IMR-90 (cell line): ENCODE data around the gene REXO5. TPM values are rescaled to one million over a fixed set of nuclear protein-coding genes. Genes with fewer than 3 reads are reported as not detected.

Experiments
- ATAC-seq: fragments of 200-7000 bp; cut with Tn5 transposase; 2 replicates; pipeline ENCODE4 v1.9.1; 2020; ENCODE audit warnings: low read depth, mild to moderate bottlenecking, moderate library complexity
- BruUV-seq: library from RNA; stranded (reverse); fragments of 400-500 nt; replicated peaks from 2 replicates; lab custom pipeline; 2021; lab: Mats Ljungman, UMichigan
- CTCF ChIA-PET: fragments of 300-600 bp; formaldehyde crosslinking; extraction: SDS; loops from one replicate; lab custom pipeline; 2021; ENCODE audit warnings: antibody characterized with exemption; lab: Yijun Ruan, JAX
- POLR2A ChIA-PET: fragments of 300-600 bp; sonication (Branson Sonifier 250); formaldehyde crosslinking; loops from one replicate; lab custom pipeline; 2022; ENCODE audit warnings: antibody characterized with exemption; ENCODE audit not compliant: unreplicated experiment; lab: Charles Lee
- DNase-seq: peaks from one replicate; pipeline ENCODE4 v3.0.0; 2013
- H2AFZ ChIP-seq: replicated peaks from 2 replicates; pipeline ENCODE3; 2013; ENCODE audit warnings: low read length, mild to moderate bottlenecking; ENCODE audit not compliant: poor library complexity
- H2AK5ac ChIP-seq: 2 replicates; pipeline ENCODE4 v1.6.1; 2013; ENCODE audit warnings: low read depth, low read length, inconsistent platforms
- H2AK9ac ChIP-seq: replicated peaks from 2 replicates; pipeline ENCODE3; 2013; ENCODE audit warnings: mild to moderate bottlenecking, low read depth, low read length, moderate library complexity; ENCODE audit not compliant: poor library complexity
- H2BK120ac ChIP-seq: 2 replicates; pipeline ENCODE4 v1.6.1; 2013; ENCODE audit warnings: low read depth, low read length, inconsistent platforms
- H2BK15ac ChIP-seq: 3 replicates; pipeline ENCODE4 v1.6.1; 2013; ENCODE audit warnings: low read depth, low read length, inconsistent platforms
- H2BK20ac ChIP-seq: 2 replicates; pipeline ENCODE4 v1.6.1; 2013; ENCODE audit warnings: low read depth, mild to moderate bottlenecking, inconsistent platforms, low read length, moderate library complexity
- H2BK5ac ChIP-seq: 2 replicates; pipeline ENCODE4 v1.6.1; 2013; ENCODE audit warnings: mild to moderate bottlenecking, low read depth, low read length, inconsistent platforms; ENCODE audit not compliant: poor library complexity, severe bottlenecking
- H3K14ac ChIP-seq: replicated peaks from 2 replicates; pipeline ENCODE4 v1.6.1; 2013; ENCODE audit warnings: low read depth, low read length, inconsistent platforms
- H3K18ac ChIP-seq: 2 replicates; pipeline ENCODE4 v1.6.1; 2013; ENCODE audit warnings: low read depth, low read length, control low read depth
- H3K23ac ChIP-seq: 2 replicates; pipeline ENCODE4 v1.6.1; 2013; ENCODE audit warnings: low read depth, low read length, inconsistent platforms
- H3K27ac ChIP-seq: 2 replicates; pipeline ENCODE4 v1.5.1; 2013; ENCODE audit warnings: mild to moderate bottlenecking, control low read depth, low read length; ENCODE audit not compliant: insufficient read depth
- H3K27me3 ChIP-seq: 2 replicates; pipeline ENCODE4 v1.6.1; 2013; ENCODE audit warnings: low read length; ENCODE audit not compliant: control insufficient read depth, insufficient read depth
- H3K36me3 ChIP-seq: 2 replicates; pipeline ENCODE4 v1.6.1; 2013; ENCODE audit warnings: low read length, mixed read lengths; ENCODE audit not compliant: control insufficient read depth, insufficient read depth
- H3K4ac ChIP-seq: 2 replicates; pipeline ENCODE4 v1.6.1; 2013; ENCODE audit warnings: low read depth, low read length, inconsistent platforms
- H3K4me1 ChIP-seq: 2 replicates; pipeline ENCODE4 v1.6.1; 2013; ENCODE audit warnings: low read length, mixed read lengths; ENCODE audit not compliant: control insufficient read depth, insufficient read depth
- H3K4me2 ChIP-seq: 2 replicates; pipeline ENCODE4 v1.6.1; 2013; ENCODE audit warnings: low read depth, mild to moderate bottlenecking, control low read depth, low read length, moderate library complexity
- H3K4me3 ChIP-seq: 2 replicates; pipeline ENCODE4 v1.5.1; 2013; ENCODE audit warnings: low read depth, mild to moderate bottlenecking, control low read depth, low read length, moderate library complexity; ENCODE audit not compliant: insufficient read depth
- H3K56ac ChIP-seq: 2 replicates; pipeline ENCODE4 v1.6.1; 2013; ENCODE audit warnings: low read length, inconsistent platforms; ENCODE audit not compliant: insufficient read depth; ENCODE audit errors: extremely low read depth
- H3K79me1 ChIP-seq, 2 experiments: 2 replicates each; pipeline ENCODE4 v1.6.1; 2013; ENCODE audit warnings: low read length in 2 of 2, inconsistent platforms in 1 of 2, low read depth in 1 of 2
- H3K9ac ChIP-seq: 2 replicates; pipeline ENCODE4 v1.6.1; 2013; ENCODE audit warnings: low read depth, low read length, control low read depth
- H3K9me1 ChIP-seq: 2 replicates; pipeline ENCODE4 v1.6.1; 2013; ENCODE audit warnings: low read length, inconsistent platforms; ENCODE audit not compliant: insufficient read depth
- H3K9me3 ChIP-seq: 2 replicates; pipeline ENCODE4 v1.6.1; 2013; ENCODE audit warnings: low read length; ENCODE audit not compliant: control insufficient read depth, insufficient read depth
- H4K20me1 ChIP-seq: 2 replicates; pipeline ENCODE4 v1.6.1; 2013; ENCODE audit warnings: low read length, inconsistent platforms; ENCODE audit not compliant: insufficient read depth
- H4K5ac ChIP-seq: 2 replicates; pipeline ENCODE4 v1.6.1; 2013; ENCODE audit warnings: mild to moderate bottlenecking, low read depth, low read length, control low read depth
- H4K8ac ChIP-seq, 2 experiments: 2 replicates each; pipeline ENCODE4 v1.6.1; 2013; ENCODE audit warnings: low read depth in 2 of 2, low read length in 2 of 2, control low read depth in 1 of 2, inconsistent platforms in 1 of 2
- H4K91ac ChIP-seq: 2 replicates; pipeline ENCODE4 v1.6.1; 2013; ENCODE audit warnings: low read depth, low read length, inconsistent platforms; ENCODE audit not compliant: insufficient read depth
- MAFK ChIP-seq: IDR thresholded peaks from 2 replicates; pipeline ENCODE4 v1.6.1; 2012; ENCODE audit warnings: low read depth, low read length, improper control_type of control experiment
- MXI1 ChIP-seq: IDR thresholded peaks from 2 replicates; pipeline ENCODE4 v1.6.1; 2012; ENCODE audit warnings: low read depth, mild to moderate bottlenecking, low read length, moderate library complexity, borderline replicate concordance
- POLR2A ChIP-seq: IDR thresholded peaks from 2 replicates; pipeline ENCODE4 v1.6.1; 2012; ENCODE audit warnings: mild to moderate bottlenecking, low read depth, low read length
- WGBS, 2 experiments: methylation state at CpG; one replicate each; pipeline versions ENCODE4 v1.1.5 to v1.1.7; 2013; ENCODE audit warnings: missing lambda C conversion rate in 2 of 2; ENCODE audit not compliant: insufficient read length in 1 of 2; ENCODE audit errors: extremely low coverage in 2 of 2; 5-methylcytosine and 5-hydroxymethylcytosine counted together
- dilution Hi-C: fragments of 300-500 bp; cut with HindIII; formaldehyde crosslinking; loops from one replicate; pipeline ENCODE4 v1.14.3; 2018; ENCODE audit warnings: low sequenced_read_pairs; ENCODE audit not compliant: unreplicated experiment
- in situ Hi-C: fragments of 300-500 bp; cut with MboI; formaldehyde crosslinking; loops from 3 replicates; pipeline ENCODE4 v1.14.3; 2019; ENCODE audit warnings: low sequenced_read_pairs, inconsistent platforms, mixed read lengths
- intact Hi-C: fragments of 100-400 bp; cut with micrococcal nuclease; formaldehyde crosslinking; loops from 2 replicates; pipeline ENCODE4 v1.10.0; 2022
- microRNA-seq, 2 experiments: library from miRNA; stranded (forward) in 1 of 2; unstranded in 1 of 2; fragments of 10-50 nt in 1 of 2; fragments of <30 nt in 1 of 2; gene quantifications in 1 of 2; microRNA quantifications in 1 of 2; one replicate each; pipeline versions ENCODE3 to v1.1.0; 2013 to 2020; ENCODE audit not compliant: insufficient read depth in 1 of 2, insufficient read length in 1 of 2, unreplicated experiment in 1 of 2
- polyA plus RNA-seq, 3 experiments: library from polyadenylated mRNA; depleted of rRNA; stranded (reverse); fragments of >200 nt; gene quantifications; 2 replicates each; pipeline ENCODE4 v1.2.3, GENCODE V29; 2012; ENCODE audit warnings: low replicate concordance in 1 of 3
- small RNA-seq, 5 experiments: library from RNA; depleted of rRNA; stranded (forward); fragments of <200 nt; gene quantifications; one replicate each; pipeline ENCODE3, GENCODE V24; 2012
- total RNA-seq: library from RNA; depleted of rRNA; stranded (reverse); fragments of >200 nt; gene quantifications from 2 replicates; pipeline ENCODE4 v1.2.3, GENCODE V29; 2012; rRNA removed

Gene REXO5
- total and polyA plus RNA-seq, 2 of the 4 experiments (the other 2 are of a cell fraction), result 3.7 to 7.0 TPM

DNA sequence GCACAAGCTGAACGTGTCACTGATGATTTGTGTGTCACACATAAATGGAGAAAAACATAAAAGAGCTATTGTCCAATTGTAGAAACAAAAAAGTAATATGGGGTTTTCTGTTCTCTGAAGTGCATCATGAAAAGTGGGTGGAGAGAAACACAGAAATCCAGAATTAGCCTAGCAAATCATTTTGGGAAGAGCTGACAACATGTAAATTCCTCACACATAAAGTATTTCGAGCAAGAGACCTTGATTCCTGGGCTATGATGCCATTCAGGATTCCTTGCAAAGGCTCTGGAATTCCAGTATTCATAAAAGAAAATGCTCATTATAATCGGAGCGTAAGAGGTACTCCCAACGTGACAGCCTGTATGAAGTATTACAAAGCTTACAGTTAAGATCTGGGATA is 92.7 kb downstream of the REXO5 start:
- ATAC-seq (peak; percentile 1; the same call in 1 of the 2 replicates), DNase-seq (peak; percentile 86)
- Histone ChIP-seq H3K27me3 (no peaks in the 10 kb centered on the region), H2BK5ac (peak overlapping the region; percentile 95), H3K36me3 (peaks cover 5% of the 10 kb centered on the region), H3K79me1 (peaks cover 41 to 85% of the 10 kb centered on the region in 2 experiments), H3K56ac (peak overlapping the region; percentile 82), H3K27ac (peak overlapping the region; percentile 100; the same call in 1 of the 2 replicates), H2BK15ac (peak overlapping the region; percentile 16; the same call in 2 of the 3 replicates), H3K9me3 (no peaks in the 10 kb centered on the region), H3K9ac (peak overlapping the region; percentile 99), H3K23ac (peak overlapping the region; percentile 64; the same call in 1 of the 2 replicates), H4K8ac (peak overlapping the region in 1 of 2 experiments; percentile 83; a peak in 2 of 4 replicates), H3K4me2 (peak overlapping the region; percentile 100), H3K4me1 (peaks cover 10% of the 10 kb centered on the region), H2BK20ac (no peak overlapping the region), H3K4me3 (peak overlapping the region; percentile 100), H3K4ac (peak overlapping the region; percentile 76; the same call in 1 of the 2 replicates), H4K5ac (peak overlapping the region; percentile 92; the same call in 1 of the 2 replicates), H2BK120ac (peak overlapping the region; percentile 36; the same call in 1 of the 2 replicates), H3K9me1 (peaks cover 12% of the 10 kb centered on the region), H2AK9ac (peak overlapping the region; percentile 99), H3K14ac (peak overlapping the region; percentile 96), H3K18ac (peak overlapping the region; percentile 90), H4K91ac (peak overlapping the region; percentile 82), H2AFZ (no peak overlapping the region), H4K20me1 (peaks cover 43% of the 10 kb centered on the region), H2AK5ac (peak overlapping the region; percentile 81; the same call in 1 of the 2 replicates)
- BruUV-seq, result TSS peak; percentile 56
- WGBS, 2 experiments, result no CpG with 5 or more reads among the region's 5 CpGs
- TF ChIP-seq MAFK, result peak; percentile 51; the same call in 1 of the 2 replicates
- no peak for TF ChIP-seq POLR2A
- TF ChIP-seq MXI1, result 0 out of 2 replicates have a peak, but pooled peaks have one; percentile 32
- intact Hi-C loops (loop anchor here (1.0 kb wide), 1 partner anchor 402 kb away; no protein-coding TSS in a partner anchor), dilution Hi-C loops (no loop called here), in situ Hi-C loops (no loop called here)
- CTCF ChIA-PET, result interaction anchor here (1.0 kb wide), 1 partner anchor 47 kb away, joined by 4 read pairs; no protein-coding TSS in a partner anchor
- POLR2A ChIA-PET, result interaction anchor here (0.6 kb wide), 1 partner anchor 49 kb away, joined by 3 read pairs; no protein-coding TSS in a partner anchor

Small RNAs within 50 kb of the gene (microRNA-seq; reads per million reads assigned to microRNA genes)
- gene RF00618 (ENCODE audit: insufficient read depth, insufficient read length) (not detected), gene RNU6-944P (ENCODE audit: insufficient read depth, insufficient read length) (not detected)

Small RNAs within 50 kb of the gene (small RNA-seq; reads per million reads assigned to genes)
- gene RF00618 (0 to 0.08 (median 0) reads per million in 5 experiments), gene RNU6-944P (0 to 3.0 (median 0) reads per million in 5 experiments)

Other genes with a start within 250 kb of the REXO5 start
- not detected in 2 replicates for gene ACSM2B, start 230.2 kb upstream of the REXO5 start, total RNA-seq
- gene ACSM2B, start 230.2 kb upstream of the REXO5 start, polyA plus RNA-seq (2012; rRNA removed), result not detected in 2 replicates
- gene ACSM1, start 108.8 kb upstream of the REXO5 start, total RNA-seq, result not detected in 2 replicates
- gene ACSM1, start 108.8 kb upstream of the REXO5 start, polyA plus RNA-seq (2012; rRNA removed), result not detected in 2 replicates
- 99.4 and 109 TPM in 2 replicates for gene THUMPD1, start 64.7 kb upstream of the REXO5 start, total RNA-seq
- 19.9 and 34.5 TPM in 2 replicates for gene THUMPD1, start 64.7 kb upstream of the REXO5 start, polyA plus RNA-seq (2012; rRNA removed)
- 0.54 and 0.56 TPM in 2 replicates for gene ACSM3, start 42.5 kb upstream of the REXO5 start, total RNA-seq
- 0.50 and 0.55 TPM in 2 replicates for gene ACSM3, start 42.5 kb upstream of the REXO5 start, polyA plus RNA-seq (2012; rRNA removed)
- 10.2 and 15.0 TPM in 2 replicates for gene ERI2, start 55 bp upstream of the REXO5 start, total RNA-seq
- gene ERI2, start 55 bp upstream of the REXO5 start, polyA plus RNA-seq (2012; rRNA removed), result 5.6 and 7.5 TPM in 2 replicates
- 42.3 and 51.7 TPM in 2 replicates for gene DCUN1D3, start 93.8 kb downstream of the REXO5 start, total RNA-seq
- gene DCUN1D3, start 93.8 kb downstream of the REXO5 start, polyA plus RNA-seq (2012; rRNA removed), result 7.4 and 8.1 TPM in 2 replicates
- 35.0 and 43.6 TPM in 2 replicates for gene LYRM1, start 94.2 kb downstream of the REXO5 start, total RNA-seq
- 15.8 and 19.0 TPM in 2 replicates for gene LYRM1, start 94.2 kb downstream of the REXO5 start, polyA plus RNA-seq (2012; rRNA removed)